ENCODE results near the gene CRP. TPM values are rescaled to one million over a fixed set of nuclear protein-coding genes. Genes with fewer than 3 reads are reported as not detected.

CRP gene
- total RNA-seq, result not detected in 2 replicates

DNA sequence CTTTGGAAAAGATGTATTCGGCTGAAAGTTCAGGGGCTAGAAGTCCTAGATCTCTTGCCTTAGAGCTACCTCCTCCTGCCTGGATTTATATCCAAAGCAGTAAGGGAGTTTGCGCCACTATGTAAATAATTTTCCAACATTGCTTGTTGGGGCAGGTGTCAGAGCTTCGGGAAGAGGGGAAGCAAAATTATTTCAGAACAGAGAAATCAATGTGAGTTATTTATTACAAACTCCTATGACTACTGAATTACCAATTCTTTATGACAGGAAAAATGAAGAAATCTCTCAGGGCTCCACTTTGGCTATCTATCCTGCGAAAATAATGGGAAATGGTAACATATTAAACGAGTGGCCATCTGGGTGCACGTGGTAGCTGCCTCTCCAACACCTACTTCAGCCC is at the start of gene CRP:
CRP (minus strand) TSS at position 61 of the 400 bp plus-strand sequence. CDS start 104 bp downstream, outside the sequence.

Other genes starting within 250 kb of the CRP start
- not detected in 2 replicates for gene OR10J5, start 178.6 kb downstream of the CRP start, total RNA-seq
- not detected in 2 replicates for gene APCS, start 126.8 kb downstream of the CRP start, total RNA-seq
- gene DUSP23, start 66.4 kb upstream of the CRP start, total RNA-seq, result 27.5 and 29.5 TPM in 2 replicates
- gene FCRL6, start 87.8 kb upstream of the CRP start, total RNA-seq, result not detected in 2 replicates
- gene SLAMF8, start 112.3 kb upstream of the CRP start, total RNA-seq, result 1.2 TPM in 1 of 2 replicates, not detected in the other
- not detected in 2 replicates for gene VSIG8, start 148.1 kb upstream of the CRP start, total RNA-seq
- 0.48 and 0.65 TPM in 2 replicates for gene CFAP45, start 185.6 kb upstream of the CRP start, total RNA-seq
- gene TAGLN2, start 210.9 kb upstream of the CRP start, total RNA-seq, result 650 and 791 TPM in 2 replicates
- 0.13 and 0.16 TPM in 2 replicates for gene IGSF9, start 231.0 kb upstream of the CRP start, total RNA-seq
- gene SLAMF9, start 239.6 kb upstream of the CRP start, total RNA-seq, result 0.91 TPM in 1 of 2 replicates, not detected in the other